A549 (cell line): ENCODE measurements around the gene UBXN10.

Source experiments
- CTCF ChIP-seq: fragments of >200 bp; sonication (Bioruptor Twin); formaldehyde crosslinking; IDR thresholded peaks from 3 replicates; pipeline ENCODE4 v1.5.1; 2016
- MAZ ChIP-seq: fragments of 150-350 bp; IDR thresholded peaks from 2 replicates; pipeline ENCODE4 v1.6.1; 2014; ENCODE audit warnings: antibody characterized with exemption, low read depth, low read length, borderline replicate concordance
- PBX3 ChIP-seq: IDR thresholded peaks from 2 replicates; pipeline ENCODE4 v1.6.1; 2012
- ZFP36 ChIP-seq: fragments of 450-650 bp; IDR thresholded peaks from 2 replicates; pipeline ENCODE4 v1.6.1; 2014; ENCODE audit warnings: borderline replicate concordance; ENCODE audit not compliant: partially characterized antibody

- TF ChIP-seq PBX3 (no peak), MAZ (no peak), ZFP36 (no peak), CTCF (no peak)
Measured at GRCh38 chr1:20190256-20191160, 4.6 kb downstream of the UBXN10 start.
